ENCODE measurements around the gene PKP4.
"Not testable (repeated sequence)": the region's sequence is repeated elsewhere in the genome, so short reads cannot be mapped to it uniquely, and the experiment has no call there.

Gene PKP4

DNA sequence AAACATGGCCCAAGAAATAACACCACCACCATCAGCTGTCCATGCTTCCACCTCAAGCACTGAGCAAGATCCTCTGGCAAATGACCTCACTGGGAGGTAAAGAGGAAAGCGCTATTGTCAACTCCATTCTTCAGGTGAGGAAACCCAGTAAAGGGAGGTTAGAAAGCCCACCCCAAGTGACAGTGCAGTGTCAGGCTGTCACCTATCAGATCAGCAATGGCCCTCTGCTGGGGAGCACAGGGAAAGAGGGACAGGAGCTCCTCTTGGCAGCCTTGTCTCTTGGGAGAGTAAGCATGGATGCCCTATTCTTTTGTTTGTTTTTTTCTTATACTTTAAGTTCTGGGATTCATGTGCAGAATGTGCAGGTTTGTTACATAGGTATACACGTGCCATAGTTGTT, 234.1 kb downstream of the PKP4 start:
- DNase-seq, result no peak

DNA sequence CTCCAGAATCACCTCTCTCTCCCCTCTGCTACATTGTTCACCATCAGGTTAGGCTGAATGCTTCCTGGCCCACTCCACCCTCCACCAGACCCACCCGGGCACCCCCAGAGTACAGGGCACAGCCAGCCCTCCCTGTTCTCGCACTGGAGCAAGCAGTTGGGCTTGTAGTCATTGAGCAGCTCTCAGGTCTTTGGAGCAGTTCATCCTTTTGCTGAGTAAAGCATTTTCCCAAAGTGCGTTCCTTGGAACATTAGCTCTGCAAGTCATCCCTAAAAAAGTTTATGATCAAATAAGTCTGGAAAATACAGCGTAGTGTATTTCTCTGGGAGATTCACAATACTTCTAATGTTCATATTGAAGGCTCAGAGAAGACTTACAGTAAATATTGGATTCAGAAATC, 234.9 kb downstream of the PKP4 start:
- DNase-seq, result no peak

- DNase-seq, result no peak
Observed at GRCh38 chr2:158692372-158693103, 235.8 kb downstream of the PKP4 start.

- no peak for DNase-seq
Observed at GRCh38 chr2:158693476-158693875, 236.7 kb downstream of the PKP4 start.

- DNase-seq, result no peak
Observed at GRCh38 chr2:158695305-158695704, 238.6 kb downstream of the PKP4 start.

DNA sequence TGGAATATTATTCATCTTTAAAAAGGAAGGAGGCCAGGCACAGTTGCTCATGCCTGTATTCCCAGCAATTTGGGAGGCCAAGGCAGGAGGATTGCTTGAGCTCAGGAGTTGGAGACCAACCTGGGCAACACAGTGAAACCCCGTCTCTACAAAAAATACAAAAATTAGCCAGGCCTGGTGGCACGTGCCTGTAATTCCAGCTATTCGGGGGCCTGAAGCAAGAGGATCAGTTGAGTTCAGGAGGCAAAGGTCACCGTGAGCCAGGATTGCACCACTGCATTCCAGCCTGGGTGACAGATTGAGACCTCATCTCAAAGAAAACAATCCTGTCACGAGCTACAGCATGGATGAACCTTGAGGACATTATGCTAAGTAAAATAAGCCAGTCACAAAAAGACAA, 239.0 kb downstream of the PKP4 start:
- not testable (repeated sequence) for DNase-seq

- DNase-seq, result no peak
Observed at GRCh38 chr2:158699323-158699722, 242.6 kb downstream of the PKP4 start.

GRCh38 chr2:158701101-158701500, 244.3 kb downstream of the PKP4 start:
- no peak for DNase-seq

DNA sequence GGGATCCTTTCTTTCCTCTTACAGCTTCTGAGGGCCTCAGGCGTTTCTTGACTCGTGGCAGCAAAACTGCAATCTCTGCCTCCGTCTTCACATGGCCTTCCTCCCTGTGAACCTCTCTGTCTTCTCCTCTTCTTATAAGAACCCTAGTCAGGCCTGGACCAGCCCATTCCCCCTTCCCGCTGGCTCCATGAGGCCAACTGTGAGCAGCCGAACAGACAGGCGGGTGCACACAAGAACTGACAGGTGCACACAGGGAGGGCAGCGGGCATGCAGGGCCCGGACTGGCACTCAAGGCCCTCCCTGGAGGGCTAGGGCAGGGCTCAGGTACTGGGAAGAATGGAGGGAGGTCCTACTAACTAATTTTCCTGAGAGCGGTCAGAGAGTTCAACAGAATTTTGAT, 246.0 kb downstream of the PKP4 start:
- no peak for DNase-seq

DNA sequence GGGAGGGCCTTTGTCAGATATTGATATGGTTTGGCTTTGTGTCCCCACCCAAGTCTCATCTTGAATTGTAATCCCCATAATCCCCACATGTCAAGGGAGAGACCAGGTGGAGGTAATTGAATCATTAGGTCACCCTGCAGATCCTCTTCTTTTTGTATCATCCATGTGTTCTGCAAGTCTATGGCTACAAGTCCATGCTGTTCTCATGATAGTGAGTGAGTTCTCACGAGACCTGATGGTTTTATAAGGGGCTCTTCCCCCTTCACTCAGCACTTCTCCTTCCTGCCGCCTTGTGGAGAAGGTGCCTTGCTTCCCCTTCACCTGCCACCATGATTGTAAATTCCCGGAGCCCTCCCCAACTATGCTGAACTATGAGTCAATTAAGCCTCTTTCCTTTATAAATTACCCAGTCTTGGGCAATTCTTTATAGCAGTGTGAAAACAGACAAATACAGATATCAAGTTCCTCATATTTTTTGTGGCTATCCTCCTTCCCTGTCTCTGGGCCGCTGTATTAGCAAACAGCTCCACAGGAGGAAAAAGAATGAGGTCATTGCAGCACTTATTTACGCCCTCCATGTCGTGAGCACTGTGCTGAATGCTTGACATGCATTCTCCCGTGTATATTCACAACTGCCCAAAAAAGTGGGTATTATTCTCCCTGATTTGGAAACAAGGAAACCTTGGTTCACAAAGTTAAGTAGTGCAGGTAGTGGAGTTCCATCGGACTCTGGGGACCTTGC, 248.1 kb downstream of the PKP4 start:
- DNase-seq, result not testable (repeated sequence)

DNA sequence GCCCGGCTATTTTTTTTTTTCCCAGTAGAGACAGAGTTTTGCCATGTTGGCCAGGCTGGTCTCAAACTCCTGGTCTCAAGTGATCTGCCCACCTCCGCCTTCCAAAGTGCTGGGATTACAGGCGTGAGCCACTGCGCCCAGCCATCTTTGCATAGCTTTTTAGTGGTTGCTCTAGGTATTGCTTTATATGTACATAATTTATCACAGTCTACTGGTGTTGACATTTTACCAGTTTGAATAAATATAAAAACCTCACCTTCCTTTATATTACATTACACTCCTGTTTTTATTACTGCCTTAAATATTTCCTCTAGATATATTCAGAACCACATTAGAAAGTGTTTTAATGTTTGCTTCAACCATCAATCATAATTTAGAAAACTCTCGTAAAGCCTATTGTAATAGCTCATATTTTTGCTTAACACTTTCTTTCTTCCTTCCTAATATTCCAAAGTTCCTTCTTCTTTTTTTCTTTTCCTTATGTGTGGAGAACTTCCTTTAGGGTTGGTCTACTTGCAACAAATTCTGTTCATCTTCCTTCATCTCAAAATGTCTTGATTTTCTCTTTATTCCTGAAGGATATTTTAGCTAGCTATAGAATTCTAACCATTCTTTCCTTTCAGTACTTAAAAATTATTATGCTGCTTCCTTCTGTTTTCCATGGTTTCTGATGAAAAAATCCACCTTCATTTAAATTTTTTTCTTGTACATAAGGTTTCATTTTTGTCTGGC, 256.2 kb downstream of the PKP4 start:
- DNase-seq, result no peak

GRCh38 chr2:158713523-158714138, 256.9 kb downstream of the PKP4 start:
- DNase-seq, result no peak

GRCh38 chr2:158714420-158714819, 257.7 kb downstream of the PKP4 start:
- no peak for DNase-seq

GRCh38 chr2:158715357-158715756, 258.6 kb downstream of the PKP4 start:
- DNase-seq, result no peak

DNA sequence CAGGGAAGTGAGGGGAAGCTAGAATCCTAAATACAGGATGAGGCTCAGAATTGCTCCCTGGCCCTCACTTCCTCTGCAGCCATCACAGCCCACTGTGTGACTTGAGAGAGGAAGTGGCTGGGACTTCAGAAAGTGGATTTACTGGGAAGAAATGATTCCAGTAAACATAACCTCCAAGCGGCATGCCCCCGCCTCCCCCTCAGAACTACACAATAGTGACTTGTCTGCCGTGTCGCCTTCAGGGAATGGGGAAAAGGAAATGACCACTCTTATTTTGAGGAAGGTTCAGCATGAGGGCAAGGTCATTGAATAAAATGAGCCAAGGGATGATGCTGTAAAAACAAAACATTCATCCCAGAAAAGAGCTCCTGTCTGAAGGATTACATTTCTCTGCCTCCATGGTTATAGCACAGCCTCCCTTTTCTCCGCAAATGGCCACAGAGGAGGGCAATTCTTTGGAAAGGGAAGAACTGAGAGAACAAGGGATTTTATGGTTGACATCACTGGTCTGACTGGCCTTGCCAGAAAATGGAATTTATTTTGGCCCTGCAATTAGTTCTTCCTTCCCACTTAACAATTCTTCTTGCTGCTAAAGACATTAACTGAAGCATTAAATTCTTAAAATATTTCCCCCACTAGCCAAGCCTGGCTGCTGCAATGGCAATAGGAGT, 259.5 kb downstream of the PKP4 start:
- DNase-seq, result no peak

DNA sequence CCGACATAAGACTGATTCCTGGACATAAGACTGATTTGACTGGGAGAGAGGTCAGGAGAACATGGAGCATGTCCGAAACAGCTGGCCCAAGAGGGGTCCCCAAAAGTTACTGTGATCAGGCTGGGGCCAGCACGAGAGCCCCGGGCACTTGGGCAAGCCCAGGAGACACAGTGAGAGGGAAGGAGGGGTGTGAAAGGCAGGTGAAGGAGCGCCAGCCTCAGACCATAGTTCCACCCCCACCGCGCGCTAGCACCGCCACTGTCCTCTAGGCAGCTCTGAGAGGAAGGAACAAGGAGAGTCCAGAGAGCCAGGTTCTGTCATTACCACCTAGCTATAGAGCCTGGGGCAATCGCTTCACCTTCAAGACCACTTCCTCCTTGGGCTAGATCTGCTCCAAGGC, 260.2 kb downstream of the PKP4 start:
- no peak for DNase-seq

DNA sequence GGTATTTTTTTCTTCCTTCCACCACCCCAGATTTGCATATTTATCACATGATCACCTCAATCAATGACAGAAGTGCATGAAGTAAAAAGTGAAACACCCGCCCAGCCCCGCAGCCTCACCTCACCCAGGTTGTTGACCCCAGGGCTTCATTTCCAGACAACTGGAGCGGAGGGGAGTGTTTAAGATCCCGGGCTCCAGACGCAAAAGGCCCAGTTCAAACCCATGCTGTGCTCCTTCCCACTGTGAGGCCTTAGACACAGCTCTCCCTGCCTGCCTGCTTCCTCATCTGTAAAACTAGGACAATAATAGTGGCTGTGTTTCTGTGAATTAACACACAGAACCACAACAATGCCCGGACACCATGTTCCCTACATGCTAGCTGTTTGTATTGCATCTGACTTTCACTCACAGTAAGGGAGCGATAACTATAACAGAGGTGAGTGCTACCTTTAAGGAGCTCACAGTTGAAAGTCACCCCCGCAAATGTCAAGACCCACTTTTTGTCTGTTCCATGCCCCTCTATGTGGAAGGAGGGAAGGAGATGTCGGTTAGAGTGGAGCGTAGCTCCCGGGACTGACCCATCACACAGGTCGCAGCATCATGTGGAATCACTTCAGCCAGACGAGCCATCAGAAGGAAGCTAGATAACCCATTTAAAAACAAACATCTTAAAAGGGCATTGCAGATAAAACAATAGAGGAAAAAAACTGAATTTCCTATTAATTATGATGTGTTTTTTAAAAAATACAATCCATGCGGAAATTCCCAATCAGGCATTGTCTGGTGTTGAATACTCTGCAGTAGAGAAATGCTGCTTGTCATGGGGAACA, 260.8 kb downstream of the PKP4 start:
- DNase-seq, result no peak

- no peak for DNase-seq
Observed at GRCh38 chr2:158718196-158718585, 261.4 kb downstream of the PKP4 start.

DNA sequence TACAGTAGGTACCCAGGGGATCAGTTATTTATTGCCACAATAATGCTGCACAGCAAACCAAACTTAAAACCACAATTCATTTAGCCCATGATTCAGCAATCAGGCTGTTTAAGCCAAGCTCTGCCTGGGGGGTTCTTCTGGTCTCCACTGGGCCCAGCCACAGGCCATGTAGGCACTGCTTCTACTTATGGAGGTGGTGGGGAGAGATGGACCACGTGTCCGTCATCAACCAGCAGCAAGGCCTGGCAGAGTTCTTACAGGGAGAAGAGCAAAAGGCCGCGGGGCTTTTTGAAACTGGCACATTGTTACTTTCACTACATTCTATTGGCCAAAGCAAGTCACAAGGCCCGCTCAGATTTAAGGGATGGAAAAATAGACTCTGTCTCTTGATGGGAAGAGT, 262.1 kb downstream of the PKP4 start:
- DNase-seq, result no peak

DNA sequence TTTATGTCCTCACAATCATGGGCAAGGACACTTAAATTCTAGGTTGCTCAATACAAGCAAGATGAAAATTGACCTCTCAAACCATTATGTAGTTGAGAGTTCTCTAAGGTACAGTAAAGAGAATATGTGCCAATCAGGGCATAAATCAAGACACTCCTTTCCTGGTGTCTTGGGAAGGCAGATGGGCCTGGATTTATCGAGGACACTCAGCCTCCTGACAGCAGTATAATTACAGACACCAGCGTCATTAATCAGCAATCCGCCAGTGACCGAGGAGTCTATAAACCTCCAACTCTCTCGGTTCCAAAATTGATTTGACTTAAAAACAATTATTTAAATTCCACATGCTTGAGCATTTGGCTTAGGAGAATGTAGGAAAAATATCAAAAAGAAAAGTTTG, 262.7 kb downstream of the PKP4 start:
- DNase-seq, result no peak

- DNase-seq, result no peak
Observed at GRCh38 chr2:158722266-158723105, 265.7 kb downstream of the PKP4 start.
